Measurements from ENCODE around the gene GHDC. TPM values are rescaled to one million over a fixed set of nuclear protein-coding genes. Genes with fewer than 3 reads are reported as not detected.
"Not testable (repeated sequence)": the region's sequence is repeated elsewhere in the genome, so short reads cannot be mapped to it uniquely, and the experiment has no call there.

The GHDC gene
- total and polyA plus RNA-seq, 10 donors: 22.0 to 122 (median 39.6) TPM

GRCh38 chr17:42221886-42222745, 27.8 kb upstream of the GHDC start:
- no peak for DNase-seq
- TF ChIP-seq POLR2AphosphoS5 (IDR thresholded peaks at IDR 0.05): peak in 1 of 3 donors; percentile 49
- TF ChIP-seq CTCF (IDR thresholded peaks at IDR 0.05 in 8 of 11, conservative IDR thresholded peaks at IDR 0.05 in 3 of 11): peak in 10 of 11 experiments; percentile 24 to 73 (median 64)
- no peak for TF ChIP-seq POLR2A (IDR thresholded peaks at IDR 0.05)
- intact Hi-C loops (cut with DNase I; ENCODE audit: low total_unique reads): no loop called here
- H3K27me3 ChIP-seq (replicated peaks in 1 of 7): no peaks in the 10 kb centered on the region
- H3K4me1 ChIP-seq: peaks cover 0 to 14% (median under 1%) of the 10 kb centered on the region in 6 donors
- H3K27ac ChIP-seq: peak overlapping the region in 1 of 8 donors; percentile 11
- no peak overlapping the region for H3K4me3 ChIP-seq
- WGBS, 5 donors: 43 to 54% (median 47%) methylated on average over 3 of the region's 3 CpGs
- peaks cover 3 to 96% (median 43%) of the 10 kb centered on the region in 6 donors for H3K36me3 ChIP-seq
- no peaks in the 10 kb centered on the region for H3K9me3 ChIP-seq

GRCh38 chr17:42219280-42219679, 25.0 kb upstream of the GHDC start:
- H3K4me3 ChIP-seq; DNase-seq; H3K9me3 ChIP-seq; H3K27ac ChIP-seq; intact Hi-C loops (cut with DNase I; ENCODE audit: low total_unique reads); H3K27me3 ChIP-seq (replicated peaks in 1 of 7); H3K4me1 ChIP-seq: not testable (repeated sequence)
- peaks cover 3 to 97% (median 69%) of the 10 kb centered on the region in 6 donors for H3K36me3 ChIP-seq
- WGBS, 5 donors: 93% methylated on average over 3 of the region's 17 CpGs; no CpG with 5 or more reads in 4 of the 5 donors

DNA sequence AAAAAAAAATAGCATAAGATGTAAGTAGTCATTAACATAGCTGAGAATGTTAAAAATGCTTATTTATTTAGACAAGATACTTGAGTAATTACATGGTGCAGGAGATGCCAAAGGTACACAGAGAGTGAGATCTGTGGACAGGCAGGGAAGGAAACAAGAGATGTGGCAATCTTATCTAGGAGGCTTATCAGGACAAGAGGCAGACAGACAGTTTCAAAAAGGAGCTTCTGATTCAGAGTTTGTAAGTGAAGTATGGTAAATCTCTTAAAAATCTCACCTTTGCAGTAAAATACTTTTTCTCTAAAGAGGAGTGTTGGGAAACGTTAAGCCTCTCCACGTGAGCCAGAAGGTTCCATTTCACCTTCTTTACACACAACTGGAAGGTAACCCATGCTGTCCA, 19.9 kb upstream of the GHDC start:
- 73 to 90% (median 81%) methylated on average over 2 of the region's 2 CpGs for WGBS, 5 donors
- H3K4me1 ChIP-seq: no peaks in the 10 kb centered on the region
- intact Hi-C loops (cut with DNase I; ENCODE audit: low total_unique reads): no loop called here
- DNase-seq: no peak
- no peaks in the 10 kb centered on the region for H3K9me3 ChIP-seq
- TF ChIP-seq CTCF (IDR thresholded peaks at IDR 0.05 in 8 of 11, conservative IDR thresholded peaks at IDR 0.05 in 3 of 11): no peak
- TF ChIP-seq POLR2A (IDR thresholded peaks at IDR 0.05): no peak
- no peak for TF ChIP-seq POLR2AphosphoS5 (IDR thresholded peaks at IDR 0.05)
- no peak overlapping the region for H3K27ac ChIP-seq
- no peak overlapping the region for H3K4me3 ChIP-seq
- H3K36me3 ChIP-seq: peaks cover 4 to 100% (median 93%) of the 10 kb centered on the region in 6 donors
- no peaks in the 10 kb centered on the region for H3K27me3 ChIP-seq (replicated peaks in 1 of 7)

- no peak for DNase-seq
- Histone ChIP-seq H3K36me3 (peaks cover 4 to 100% (median 96%) of the 10 kb centered on the region in 6 donors), H3K9me3 (no peaks in the 10 kb centered on the region), H3K4me1 (no peaks in the 10 kb centered on the region), H3K27ac (no peak overlapping the region), H3K27me3 (replicated peaks in 1 of 7) (no peaks in the 10 kb centered on the region), H3K4me3 (no peak overlapping the region)
- 89 to 96% (median 92%) methylated on average over 7 of the region's 7 CpGs for WGBS, 5 donors
- intact Hi-C loops (cut with DNase I; ENCODE audit: low total_unique reads): no loop called here
- no peak for TF ChIP-seq CTCF (IDR thresholded peaks at IDR 0.05 in 8 of 11, conservative IDR thresholded peaks at IDR 0.05 in 3 of 11)
- TF ChIP-seq POLR2AphosphoS5 (IDR thresholded peaks at IDR 0.05): no peak
- no peak for TF ChIP-seq POLR2A (IDR thresholded peaks at IDR 0.05)
These were observed 18.1 kb upstream of the GHDC start for GRCh38 chr17:42212382-42212781.

GRCh38 chr17:42211921-42212341, 17.6 kb upstream of the GHDC start:
- peaks cover 4 to 100% (median 94%) of the 10 kb centered on the region in 6 donors for H3K36me3 ChIP-seq
- H3K27ac ChIP-seq; intact Hi-C loops (cut with DNase I; ENCODE audit: low total_unique reads); H3K9me3 ChIP-seq; DNase-seq; H3K27me3 ChIP-seq (replicated peaks in 1 of 7); H3K4me3 ChIP-seq; H3K4me1 ChIP-seq: not testable (repeated sequence)
- WGBS, 5 donors: 73 to 90% (median 84%) methylated on average over 6 to 9 of the region's 9 CpGs
